ENCODE measurements around the gene ZNF438.

The ZNF438 gene

DNA sequence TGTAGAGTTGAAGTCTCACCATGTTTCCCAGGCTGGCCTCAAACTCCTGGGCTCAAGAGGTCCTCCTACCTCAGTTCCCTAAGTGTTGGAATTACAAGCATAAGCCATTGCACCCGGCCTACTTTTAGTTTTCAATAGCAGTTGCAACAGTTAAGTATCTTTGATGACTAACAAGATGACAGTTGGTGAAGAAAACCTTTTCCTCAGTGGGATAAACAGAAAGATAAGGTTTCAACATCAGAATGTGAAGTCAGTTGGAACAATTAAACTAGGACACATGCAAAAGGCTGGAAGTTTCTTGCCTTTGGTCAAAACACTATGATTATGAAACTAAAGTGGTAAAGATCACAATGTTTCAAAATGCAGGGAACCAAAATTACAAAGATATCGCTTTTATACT, 169.2 kb downstream of the ZNF438 start:
- TF ChIP-seq, protein P1, sequence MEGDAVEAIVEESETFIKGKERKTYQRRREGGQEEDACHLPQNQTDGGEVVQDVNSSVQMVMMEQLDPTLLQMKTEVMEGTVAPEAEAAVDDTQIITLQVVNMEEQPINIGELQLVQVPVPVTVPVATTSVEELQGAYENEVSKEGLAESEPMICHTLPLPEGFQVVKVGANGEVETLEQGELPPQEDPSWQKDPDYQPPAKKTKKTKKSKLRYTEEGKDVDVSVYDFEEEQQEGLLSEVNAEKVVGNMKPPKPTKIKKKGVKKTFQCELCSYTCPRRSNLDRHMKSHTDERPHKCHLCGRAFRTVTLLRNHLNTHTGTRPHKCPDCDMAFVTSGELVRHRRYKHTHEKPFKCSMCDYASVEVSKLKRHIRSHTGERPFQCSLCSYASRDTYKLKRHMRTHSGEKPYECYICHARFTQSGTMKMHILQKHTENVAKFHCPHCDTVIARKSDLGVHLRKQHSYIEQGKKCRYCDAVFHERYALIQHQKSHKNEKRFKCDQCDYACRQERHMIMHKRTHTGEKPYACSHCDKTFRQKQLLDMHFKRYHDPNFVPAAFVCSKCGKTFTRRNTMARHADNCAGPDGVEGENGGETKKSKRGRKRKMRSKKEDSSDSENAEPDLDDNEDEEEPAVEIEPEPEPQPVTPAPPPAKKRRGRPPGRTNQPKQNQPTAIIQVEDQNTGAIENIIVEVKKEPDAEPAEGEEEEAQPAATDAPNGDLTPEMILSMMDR (IDR thresholded peaks at IDR 0.05): no peak
- H3K36me3 ChIP-seq: no peaks in the 10 kb centered on the region
- no peak overlapping the region for H3K27ac ChIP-seq
- peaks cover 0 to 16% (median 7%) of the 10 kb centered on the region in 4 donors for H3K4me1 ChIP-seq
- intact Hi-C loops (cut with DNase I; ENCODE audit: low total_unique reads): no loop called here
- H3K9me3 ChIP-seq: no peaks in the 10 kb centered on the region
- H3K4me3 ChIP-seq: no peak overlapping the region
- H3K27me3 ChIP-seq: no peaks in the 10 kb centered on the region
- no peak for DNase-seq

DNA sequence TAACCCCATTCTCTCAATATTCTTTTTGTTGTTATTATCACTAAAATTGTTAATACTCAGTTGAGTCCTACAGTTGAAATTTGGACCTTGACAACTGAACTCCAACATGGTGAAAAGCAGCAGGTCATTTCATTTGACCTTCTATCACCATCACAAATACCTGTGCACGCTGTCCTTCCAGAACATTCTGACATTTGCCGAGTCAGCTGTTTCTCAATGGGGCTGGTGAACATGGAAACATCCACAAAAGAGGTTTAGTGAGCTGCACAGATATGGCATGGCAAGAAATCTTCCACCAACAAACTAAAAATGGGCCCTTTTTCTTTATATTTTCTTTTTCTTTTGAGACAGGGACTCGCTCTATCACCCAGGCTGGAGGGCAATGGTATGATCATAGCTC, 169.7 kb downstream of the ZNF438 start:
- no peaks in the 10 kb centered on the region for H3K9me3 ChIP-seq
- no peak overlapping the region for H3K4me3 ChIP-seq
- TF ChIP-seq, protein P1 (IDR thresholded peaks at IDR 0.05): no peak
- H3K36me3 ChIP-seq: no peaks in the 10 kb centered on the region
- H3K27ac ChIP-seq: no peak overlapping the region
- no peaks in the 10 kb centered on the region for H3K27me3 ChIP-seq
- no peak for DNase-seq
- peaks cover 0 to 20% (median 9%) of the 10 kb centered on the region in 4 donors for H3K4me1 ChIP-seq
- intact Hi-C loops (cut with DNase I; ENCODE audit: low total_unique reads): no loop called here

DNA sequence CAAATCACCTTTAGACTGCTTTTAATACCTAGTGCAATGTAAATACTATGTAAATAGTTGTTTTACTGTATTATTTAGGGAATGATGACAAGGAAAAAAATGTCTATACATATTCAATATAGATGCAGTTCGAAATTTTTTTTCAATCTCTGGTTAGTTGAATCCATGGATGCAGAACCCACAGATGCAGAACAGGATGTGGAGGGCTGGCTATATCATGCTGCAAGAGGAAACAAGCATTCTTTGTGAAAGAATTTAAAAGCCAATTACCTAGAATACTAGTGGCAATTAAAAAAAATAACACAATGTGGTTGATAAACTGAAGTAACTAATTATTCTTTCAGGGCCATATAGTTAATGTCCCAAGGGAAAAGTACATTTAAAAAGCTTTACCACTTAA, 170.4 kb downstream of the ZNF438 start:
- H3K4me1 ChIP-seq: peaks cover 0 to 20% (median 9%) of the 10 kb centered on the region in 4 donors
- no peak for DNase-seq
- intact Hi-C loops (cut with DNase I; ENCODE audit: low total_unique reads): no loop called here
- H3K27me3 ChIP-seq: no peaks in the 10 kb centered on the region
- H3K4me3 ChIP-seq: no peak overlapping the region
- no peaks in the 10 kb centered on the region for H3K36me3 ChIP-seq
- no peak overlapping the region for H3K27ac ChIP-seq
- H3K9me3 ChIP-seq: no peaks in the 10 kb centered on the region
- TF ChIP-seq, protein P1 (IDR thresholded peaks at IDR 0.05): no peak

DNA sequence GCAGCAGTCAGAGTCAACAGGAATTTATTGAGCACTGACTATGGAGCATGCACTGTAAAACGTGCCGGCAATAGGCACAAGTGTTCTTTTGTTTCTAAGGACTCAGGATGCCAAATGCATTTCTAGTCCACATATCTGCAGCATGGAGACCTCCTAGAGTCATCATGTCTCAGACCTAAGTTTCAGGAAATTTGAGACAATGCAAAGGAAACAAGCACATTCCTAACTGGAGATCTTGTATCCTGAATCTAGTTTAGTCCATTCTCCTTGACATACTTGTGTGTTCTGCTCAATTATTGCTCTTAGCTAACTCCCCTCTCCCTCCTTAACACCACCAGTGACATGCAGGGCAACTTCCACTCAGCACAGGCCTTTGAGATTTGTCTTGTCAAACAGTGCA, 173.2 kb downstream of the ZNF438 start:
- Histone ChIP-seq H3K27ac (peak overlapping the region; percentile 25 to 29), H3K9me3 (no peaks in the 10 kb centered on the region), H3K4me1 (peaks cover 0 to 15% (median 9%) of the 10 kb centered on the region in 4 donors), H3K36me3 (no peaks in the 10 kb centered on the region), H3K4me3 (no peak overlapping the region), H3K27me3 (no peaks in the 10 kb centered on the region)
- no peak for DNase-seq
- TF ChIP-seq, protein P1 (IDR thresholded peaks at IDR 0.05): no peak
- intact Hi-C loops (cut with DNase I; ENCODE audit: low total_unique reads): no loop called here

DNA sequence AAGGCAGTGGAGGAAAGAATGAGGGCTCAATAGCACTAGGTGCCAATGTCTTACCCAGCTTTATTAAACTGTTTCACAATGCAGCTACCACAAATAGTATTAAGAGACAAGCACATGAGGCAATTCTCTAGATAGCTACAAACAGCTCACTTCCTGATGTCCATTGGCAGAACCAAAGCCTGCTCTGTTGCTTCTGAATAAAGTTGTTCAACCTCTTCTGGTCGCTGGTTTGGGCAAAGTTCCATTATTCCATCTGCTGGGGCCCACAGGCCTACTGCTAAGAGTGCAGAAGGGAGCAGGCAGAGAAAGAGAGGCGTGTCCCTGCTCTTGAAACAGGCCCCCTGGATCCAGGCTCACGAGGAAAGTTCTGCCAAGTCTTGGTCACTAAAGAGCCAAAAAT, 173.9 kb downstream of the ZNF438 start:
- H3K27me3 ChIP-seq: no peaks in the 10 kb centered on the region
- intact Hi-C loops (cut with DNase I; ENCODE audit: low total_unique reads): no loop called here
- no peaks in the 10 kb centered on the region for H3K9me3 ChIP-seq
- no peaks in the 10 kb centered on the region for H3K36me3 ChIP-seq
- peak overlapping the region; percentile 25 to 29 for H3K27ac ChIP-seq
- TF ChIP-seq, protein P1 (IDR thresholded peaks at IDR 0.05): no peak
- DNase-seq: peak; percentile 87 to 91
- no peak overlapping the region for H3K4me3 ChIP-seq
- H3K4me1 ChIP-seq: peaks cover 0 to 15% (median 9%) of the 10 kb centered on the region in 4 donors

DNA sequence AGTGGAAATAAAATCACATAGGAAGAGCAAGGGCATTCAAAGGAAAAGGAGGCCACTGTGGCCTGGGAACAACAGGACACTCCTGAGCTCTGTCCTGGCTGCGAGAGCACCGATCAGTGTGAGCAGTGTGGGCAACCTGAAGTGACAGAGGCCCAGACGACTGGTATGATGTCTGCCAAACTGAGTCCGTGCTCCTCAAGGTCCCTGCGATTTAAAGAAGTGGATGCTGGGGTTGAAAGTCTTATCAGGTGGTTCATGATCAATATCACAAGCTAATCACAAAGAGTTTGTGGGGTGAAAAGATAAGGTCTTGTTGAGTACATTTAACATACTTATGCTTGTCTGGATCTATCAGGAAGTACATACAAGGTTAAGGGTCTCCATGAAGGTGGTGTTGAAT, 176.5 kb downstream of the ZNF438 start:
- Histone ChIP-seq H3K27ac (no peak overlapping the region), H3K4me1 (peaks cover 0 to 15% (median 9%) of the 10 kb centered on the region in 4 donors), H3K9me3 (no peaks in the 10 kb centered on the region), H3K4me3 (no peak overlapping the region), H3K27me3 (no peaks in the 10 kb centered on the region), H3K36me3 (peaks cover under 1 to 3% (median 3%) of the 10 kb centered on the region in 3 donors)
- intact Hi-C loops (cut with DNase I; ENCODE audit: low total_unique reads): no loop called here
- TF ChIP-seq, protein P1 (IDR thresholded peaks at IDR 0.05): no peak
- DNase-seq: no peak
